GM23248 (cell line): ENCODE results near the gene OPRL1. TPM values are rescaled to one million over a fixed set of nuclear protein-coding genes. Genes with fewer than 3 reads are reported as not detected.

Source experiments
- DNase-seq: peaks from one replicate; pipeline ENCODE4 v3.0.0-alpha.2; 2015
- H2AFZ ChIP-seq: fragments of 200-600 bp; sonication (generic); 2 replicates; pipeline ENCODE4 v1.6.1; 2016; ENCODE audit warnings: antibody characterized with exemption
- H3F3A ChIP-seq: fragments of 200-600 bp; sonication (generic); 2 replicates; pipeline ENCODE4 v1.6.1; 2016; ENCODE audit warnings: mild to moderate bottlenecking, antibody characterized with exemption, mixed run types; ENCODE audit not compliant: insufficient read depth
- H3K27ac ChIP-seq: fragments of 200-600 bp; sonication (generic); 2 replicates; pipeline ENCODE4 v1.5.1; 2016; ENCODE audit warnings: mild to moderate bottlenecking
- H3K27me3 ChIP-seq: fragments of 200-600 bp; sonication (generic); replicated peaks from 2 replicates; pipeline ENCODE4 v1.6.1; 2016; ENCODE audit warnings: mild to moderate bottlenecking; ENCODE audit not compliant: insufficient read depth
- H3K36me3 ChIP-seq: fragments of 200-600 bp; sonication (generic); 2 replicates; pipeline ENCODE4 v1.6.1; 2016; ENCODE audit warnings: low read depth, mild to moderate bottlenecking
- H3K4me1 ChIP-seq: fragments of 200-600 bp; sonication (generic); 2 replicates; pipeline ENCODE4 v1.6.1; 2016; ENCODE audit warnings: mild to moderate bottlenecking; ENCODE audit not compliant: insufficient read depth
- H3K4me2 ChIP-seq: fragments of 200-600 bp; sonication (generic); one replicate; pipeline ENCODE4 v1.6.1; 2016; ENCODE audit warnings: mild to moderate bottlenecking; ENCODE audit not compliant: unreplicated experiment
- H3K4me3 ChIP-seq: fragments of 200-600 bp; sonication (generic); 2 replicates; pipeline ENCODE4 v1.5.1; 2016; ENCODE audit warnings: mild to moderate bottlenecking
- H3K79me2 ChIP-seq: fragments of 200-600 bp; sonication (generic); 2 replicates; pipeline ENCODE4 v1.6.1; 2016; ENCODE audit warnings: mild to moderate bottlenecking; ENCODE audit not compliant: insufficient read depth
- H3K9ac ChIP-seq: fragments of 200-600 bp; sonication (generic); 2 replicates; pipeline ENCODE4 v1.6.1; 2016; ENCODE audit warnings: mild to moderate bottlenecking
- H3K9me2 ChIP-seq: fragments of 200-600 bp; sonication (generic); 2 replicates; pipeline ENCODE4 v1.6.1; 2016; ENCODE audit warnings: mixed run types, mild to moderate bottlenecking, moderate library complexity; ENCODE audit not compliant: insufficient read depth
- H3K9me3 ChIP-seq: fragments of 200-600 bp; sonication (generic); one replicate; pipeline ENCODE4 v1.6.1; 2017; ENCODE audit warnings: low read depth
- H4K20me1 ChIP-seq: fragments of 200-600 bp; sonication (generic); 2 replicates; pipeline ENCODE4 v1.6.0; 2016; ENCODE audit not compliant: insufficient read depth
- EZH2 ChIP-seq: fragments of 200-600 bp; sonication (generic); IDR thresholded peaks from 2 replicates; pipeline ENCODE4 v1.6.1; 2018; ENCODE audit warnings: antibody characterized with exemption, mild to moderate bottlenecking; ENCODE audit not compliant: insufficient read depth, poor library complexity, severe bottlenecking
- EZH2phosphoT487 ChIP-seq: fragments of 200-600 bp; sonication (generic); IDR thresholded peaks from 2 replicates; pipeline ENCODE4 v1.6.1; 2018; ENCODE audit warnings: antibody characterized with exemption, moderate library complexity, mild to moderate bottlenecking, low read depth; ENCODE audit not compliant: insufficient read depth
- WGBS, 2 experiments: methylation state at CpG; one replicate each; pipeline ENCODE4 v1.1.6; 2015 to 2017; ENCODE audit warnings: low lambda C conversion rate in 2 of 2, low coverage in 1 of 2; ENCODE audit errors: missing lambda C conversion rate in 2 of 2; 5-methylcytosine and 5-hydroxymethylcytosine counted together
- in situ Hi-C: fragments of 300-500 bp; cut with MboI; formaldehyde crosslinking; loops from 2 replicates; pipeline ENCODE4 v1.15.0; 2020
- polyA plus RNA-seq: library from polyadenylated mRNA; unstranded; fragments of >200 nt; fragmentation: Nextera tagmentation; extraction: Ambion mirVana; gene quantifications from 2 replicates; pipeline ENCODE4 v1.2.1, GENCODE V29; 2016
- total RNA-seq: library from RNA; depleted of rRNA; stranded (reverse); fragments of >200 nt; shearing (Covaris generic); gene quantifications from 2 replicates; pipeline ENCODE4 v1.2.3, GENCODE V29; 2014

OPRL1 gene
- total and polyA plus RNA-seq, 2 experiments from 2014 or later, result 0.35 to 0.86 TPM

GRCh38 chr20:64067005-64067632, 12.8 kb upstream of the OPRL1 start:
- H4K20me1 ChIP-seq, result no peaks in the 10 kb centered on the region
- H3K9me2 ChIP-seq, result no peaks in the 10 kb centered on the region
- no peaks in the 10 kb centered on the region for H3K9me3 ChIP-seq
- no peak overlapping the region for H3K4me3 ChIP-seq
- 0 out of 2 replicates have a peak, but pooled peaks cover 8% of the 10 kb centered on the region for H3K79me2 ChIP-seq
- no peak for TF ChIP-seq EZH2
- TF ChIP-seq EZH2phosphoT487, result no peak
- H2AFZ ChIP-seq, result no peak overlapping the region
- 0 out of 2 replicates have a peak, but pooled peaks cover 3% of the 10 kb centered on the region for H3F3A ChIP-seq
- H3K4me1 ChIP-seq, result peaks cover 26% of the 10 kb centered on the region
- H3K27ac ChIP-seq, result no peak overlapping the region
- no peaks in the 10 kb centered on the region for H3K36me3 ChIP-seq
- in situ Hi-C loops, result no loop called here
- 77 to 86% methylated on average over 6 of the region's 6 CpGs for WGBS, 2 experiments
- no peak overlapping the region for H3K9ac ChIP-seq
- no peaks in the 10 kb centered on the region for H3K27me3 ChIP-seq
- no peak overlapping the region for H3K4me2 ChIP-seq
- no peak for DNase-seq

- no peaks in the 10 kb centered on the region for H4K20me1 ChIP-seq
- H3K9me3 ChIP-seq, result no peaks in the 10 kb centered on the region
- DNase-seq, result no peak
- H3K4me3 ChIP-seq, result no peak overlapping the region
- no peaks in the 10 kb centered on the region for H3K36me3 ChIP-seq
- no peaks in the 10 kb centered on the region for H3K9me2 ChIP-seq
- H3K4me1 ChIP-seq, result peaks cover 22% of the 10 kb centered on the region
- 0 out of 2 replicates have a peak, but pooled peaks cover 8% of the 10 kb centered on the region for H3K79me2 ChIP-seq
- TF ChIP-seq EZH2phosphoT487, result no peak
- TF ChIP-seq EZH2, result no peak
- in situ Hi-C loops, result no loop called here
- 0 out of 2 replicates have a peak, but pooled peaks cover 3% of the 10 kb centered on the region for H3F3A ChIP-seq
- no peak overlapping the region for H3K9ac ChIP-seq
- H3K4me2 ChIP-seq, result no peak overlapping the region
- no peak overlapping the region for H3K27ac ChIP-seq
- H2AFZ ChIP-seq, result no peak overlapping the region
- no peaks in the 10 kb centered on the region for H3K27me3 ChIP-seq
- 61 to 72% methylated on average over 9 to 11 of the region's 12 CpGs for WGBS, 2 experiments
These were observed 12.1 kb upstream of the OPRL1 start for GRCh38 chr20:64067733-64068307.

GRCh38 chr20:64068386-64069208, 11.3 kb upstream of the OPRL1 start:
- Histone ChIP-seq H3K4me3 (no peak overlapping the region), H3F3A (0 out of 2 replicates have a peak, but pooled peaks cover 3% of the 10 kb centered on the region), H3K4me2 (no peak overlapping the region), H3K36me3 (no peaks in the 10 kb centered on the region), H3K27me3 (no peaks in the 10 kb centered on the region), H3K9me3 (no peaks in the 10 kb centered on the region), H3K9me2 (no peaks in the 10 kb centered on the region), H3K27ac (no peak overlapping the region), H3K9ac (no peak overlapping the region), H3K79me2 (0 out of 2 replicates have a peak, but pooled peaks cover 5% of the 10 kb centered on the region), H2AFZ (no peak overlapping the region), H4K20me1 (no peaks in the 10 kb centered on the region), H3K4me1 (peaks cover 22% of the 10 kb centered on the region)
- in situ Hi-C loops, result no loop called here
- DNase-seq, result no peak
- TF ChIP-seq EZH2, result no peak
- no peak for TF ChIP-seq EZH2phosphoT487
- WGBS, 2 experiments, result 64 to 66% methylated on average over 12 of the region's 12 CpGs

GRCh38 chr20:64069209-64069613, 10.7 kb upstream of the OPRL1 start:
- WGBS, 2 experiments, result 86 to 89% methylated on average over 19 of the region's 20 CpGs
- Histone ChIP-seq H3K9me3 (no peaks in the 10 kb centered on the region), H3K9me2 (no peaks in the 10 kb centered on the region), H3K27ac (no peak overlapping the region), H3K4me1 (peaks cover 18% of the 10 kb centered on the region), H3K4me2 (no peak overlapping the region), H3K79me2 (no peaks in the 10 kb centered on the region), H2AFZ (no peak overlapping the region), H3F3A (no peaks in the 10 kb centered on the region), H3K27me3 (no peaks in the 10 kb centered on the region), H4K20me1 (no peaks in the 10 kb centered on the region), H3K9ac (no peak overlapping the region), H3K4me3 (no peak overlapping the region), H3K36me3 (no peaks in the 10 kb centered on the region)
- DNase-seq, result no peak
- in situ Hi-C loops, result no loop called here
- TF ChIP-seq EZH2, result no peak
- no peak for TF ChIP-seq EZH2phosphoT487
